GM12874 (cell line): ENCODE measurements around the gene ACBD4.

ENCODE experiments used
- TF ChIP-seq, protein P1 (sequence below): IDR thresholded peaks from 2 replicates; pipeline ENCODE4 v1.5.1; 2011; ENCODE audit warnings: low read depth, mild to moderate bottlenecking, control low read depth, low read length, moderate library complexity; ENCODE audit not compliant: insufficient read depth

The ACBD4 gene

DNA sequence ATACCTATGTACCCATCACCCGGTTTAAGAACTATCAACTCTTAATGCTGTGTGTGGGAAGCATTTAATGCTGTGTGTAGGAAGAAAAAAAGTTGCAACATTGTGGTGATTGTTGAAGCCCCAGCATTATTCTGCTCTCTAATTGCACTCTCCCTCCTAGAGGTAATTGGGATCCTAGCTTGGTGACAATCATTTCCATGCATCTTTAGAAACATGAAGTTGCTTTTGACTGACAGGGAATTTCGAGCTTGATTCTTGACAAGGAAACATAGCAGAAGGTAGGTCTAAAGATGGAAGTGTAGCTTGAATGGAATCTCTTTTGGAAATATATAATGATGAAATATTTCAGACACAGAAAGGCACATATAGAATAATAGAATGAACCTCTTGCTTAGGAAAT is 53.5 kb downstream of the ACBD4 start:
- TF ChIP-seq, protein P1, sequence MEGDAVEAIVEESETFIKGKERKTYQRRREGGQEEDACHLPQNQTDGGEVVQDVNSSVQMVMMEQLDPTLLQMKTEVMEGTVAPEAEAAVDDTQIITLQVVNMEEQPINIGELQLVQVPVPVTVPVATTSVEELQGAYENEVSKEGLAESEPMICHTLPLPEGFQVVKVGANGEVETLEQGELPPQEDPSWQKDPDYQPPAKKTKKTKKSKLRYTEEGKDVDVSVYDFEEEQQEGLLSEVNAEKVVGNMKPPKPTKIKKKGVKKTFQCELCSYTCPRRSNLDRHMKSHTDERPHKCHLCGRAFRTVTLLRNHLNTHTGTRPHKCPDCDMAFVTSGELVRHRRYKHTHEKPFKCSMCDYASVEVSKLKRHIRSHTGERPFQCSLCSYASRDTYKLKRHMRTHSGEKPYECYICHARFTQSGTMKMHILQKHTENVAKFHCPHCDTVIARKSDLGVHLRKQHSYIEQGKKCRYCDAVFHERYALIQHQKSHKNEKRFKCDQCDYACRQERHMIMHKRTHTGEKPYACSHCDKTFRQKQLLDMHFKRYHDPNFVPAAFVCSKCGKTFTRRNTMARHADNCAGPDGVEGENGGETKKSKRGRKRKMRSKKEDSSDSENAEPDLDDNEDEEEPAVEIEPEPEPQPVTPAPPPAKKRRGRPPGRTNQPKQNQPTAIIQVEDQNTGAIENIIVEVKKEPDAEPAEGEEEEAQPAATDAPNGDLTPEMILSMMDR, result no peak

DNA sequence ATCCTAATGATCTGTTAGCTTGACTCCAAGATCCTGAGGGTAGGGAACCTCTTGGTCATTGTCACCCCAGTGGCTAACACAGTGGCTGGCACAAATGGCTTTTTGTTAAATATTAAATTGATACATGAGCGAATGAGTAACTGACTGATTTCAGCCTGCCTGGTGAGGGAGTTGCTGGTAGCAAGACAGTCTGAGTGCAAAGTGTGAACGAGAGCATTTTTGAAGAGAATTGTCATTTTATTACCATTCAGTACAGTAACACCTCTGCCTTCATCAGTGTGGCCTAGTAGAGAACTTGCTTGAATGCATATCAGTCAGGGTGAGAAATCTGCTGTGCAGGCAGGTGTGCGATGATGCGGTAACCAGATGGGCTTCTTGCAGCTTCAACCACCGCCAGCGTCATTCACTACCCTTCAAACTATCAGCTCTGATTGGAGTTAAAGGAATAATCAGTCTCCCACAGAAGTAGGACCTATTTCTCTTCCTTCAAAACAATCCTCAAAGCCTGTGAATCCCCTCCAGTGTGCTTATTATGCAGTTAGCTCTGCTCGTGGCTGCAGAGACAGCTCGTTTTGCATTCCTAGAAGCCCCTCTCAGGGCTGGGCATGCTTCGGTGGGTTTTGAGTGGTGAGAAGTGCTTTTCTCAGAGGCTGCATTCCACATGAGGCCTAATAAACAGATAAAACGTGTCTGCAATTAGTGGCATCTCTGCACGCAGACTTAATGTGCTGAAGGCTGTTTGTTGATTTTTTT is 55.2 kb downstream of the ACBD4 start:
- TF ChIP-seq, protein P1, result no peak
